Lower leg skin (tissue), 4 donors: ENCODE data around the gene ZNF146. TPM values are rescaled to one million over a fixed set of nuclear protein-coding genes. Genes with fewer than 3 reads are reported as not detected.
"Not testable (repeated sequence)": the region's sequence is repeated elsewhere in the genome, so short reads cannot be mapped to it uniquely, and the experiment has no call there.

ENCODE experiments used
- DNase-seq, 2 donors: peaks; one replicate each; pipeline ENCODE4 v3.0.0-alpha.2; 2019; ENCODE audit warnings: low spot score in 2 of 2
- H3K4me3 ChIP-seq: fragments of 200-600 bp; sonication (generic); 2 replicates; pipeline ENCODE4 v1.5.1; 2017; ENCODE audit warnings: mild to moderate bottlenecking, low read depth; ENCODE audit not compliant: poor library complexity, severe bottlenecking
- CTCF ChIP-seq, 3 donors: fragments of 450-650 bp; IDR thresholded peaks; one replicate each; pipeline ENCODE4 v1.5.1; 2016; ENCODE audit warnings: antibody characterized with exemption in 3 of 3, mild to moderate bottlenecking in 3 of 3, moderate library complexity in 2 of 3
- POLR2A ChIP-seq, 2 donors: fragments of 450-650 bp; IDR thresholded peaks; one replicate each; pipeline ENCODE4 v1.6.1; 2016 to 2017; ENCODE audit warnings: antibody characterized with exemption in 2 of 2, mild to moderate bottlenecking in 1 of 2, moderate library complexity in 1 of 2
- WGBS, 2 donors: methylation state at CpG; one replicate each; pipeline ENCODE4 v1.1.5; 2018; 5-methylcytosine and 5-hydroxymethylcytosine counted together
- intact Hi-C: fragments of 100-400 bp; cut with DNase I; formaldehyde crosslinking; loops from one replicate; pipeline ENCODE4 v1.15.0; 2023; ENCODE audit warnings: low total_unique reads
- total RNA-seq, 4 donors: library from RNA; depleted of rRNA; stranded (reverse); fragments of >200 nt; gene quantifications; one replicate each; pipeline ENCODE4 v1.1.0, GENCODE V29; 2016

Gene ZNF146
- total RNA-seq, 4 donors from 2014 or later, result 55.8 to 78.6 (median 66.5) TPM

GRCh38 chr19:36183245-36183628 is 31.7 kb upstream of the ZNF146 start:
- no peak for DNase-seq
- TF ChIP-seq POLR2A (IDR thresholded peaks at IDR 0.05) (no peak), CTCF (IDR thresholded peaks at IDR 0.05) (no peak)
- WGBS, 2 donors, result 81 to 83% methylated on average over 10 of the region's 10 CpGs
- intact Hi-C loops, result no loop called here
- no peak overlapping the region for H3K4me3 ChIP-seq

GRCh38 chr19:36186722-36187121 is 28.2 kb upstream of the ZNF146 start:
- H3K4me3 ChIP-seq, DNase-seq, intact Hi-C loops: not testable (repeated sequence)
- 67 to 77% methylated on average over 5 of the region's 5 CpGs for WGBS, 2 donors

- no peak overlapping the region for H3K4me3 ChIP-seq
- intact Hi-C loops, result no loop called here
- DNase-seq, result no peak
- no peak for TF ChIP-seq POLR2A (IDR thresholded peaks at IDR 0.05)
- TF ChIP-seq CTCF (IDR thresholded peaks at IDR 0.05), result no peak
- WGBS, 2 donors, result 88 to 100% methylated on average over 2 of the region's 2 CpGs
These were observed 18.7 kb upstream of the ZNF146 start for GRCh38 chr19:36196249-36196648.

GRCh38 chr19:36198119-36198518 is 16.8 kb upstream of the ZNF146 start:
- H3K4me3 ChIP-seq, result no peak overlapping the region
- WGBS, 2 donors, result 90 to 100% methylated on average over 2 of the region's 2 CpGs
- no peak for DNase-seq
- TF ChIP-seq POLR2A (IDR thresholded peaks at IDR 0.05) (no peak), CTCF (IDR thresholded peaks at IDR 0.05) (no peak)
- intact Hi-C loops, result no loop called here

- intact Hi-C loops, result no loop called here
- WGBS, 2 donors, result 91% methylated on average over 6 of the region's 6 CpGs
- TF ChIP-seq POLR2A (IDR thresholded peaks at IDR 0.05) (no peak), CTCF (IDR thresholded peaks at IDR 0.05) (no peak)
- DNase-seq, result no peak
- no peak overlapping the region for H3K4me3 ChIP-seq
These were observed 13.2 kb upstream of the ZNF146 start for GRCh38 chr19:36201684-36202083.

- no peak for DNase-seq
- intact Hi-C loops, result no loop called here
- TF ChIP-seq CTCF (IDR thresholded peaks at IDR 0.05), result no peak
- TF ChIP-seq POLR2A (IDR thresholded peaks at IDR 0.05), result no peak
- H3K4me3 ChIP-seq, result no peak overlapping the region
- 94 to 96% methylated on average over 4 of the region's 4 CpGs for WGBS, 2 donors
These were observed 11.6 kb upstream of the ZNF146 start for GRCh38 chr19:36203293-36203692.
